IPS-15b (cell line): ENCODE results near the gene CYS1.

Source experiments
- H3K27me3 ChIP-seq: one replicate; pipeline ENCODE4 v1.6.1; 2013; ENCODE audit warnings: low read length; ENCODE audit not compliant: control insufficient read depth, insufficient read depth
- H3K36me3 ChIP-seq: one replicate; pipeline ENCODE4 v1.6.1; 2013; ENCODE audit warnings: low read length; ENCODE audit not compliant: control insufficient read depth, insufficient read depth
- H3K4me1 ChIP-seq: one replicate; pipeline ENCODE4 v1.6.1; 2013; ENCODE audit warnings: mild to moderate bottlenecking, low read length; ENCODE audit not compliant: control insufficient read depth, insufficient read depth
- H3K4me3 ChIP-seq: one replicate; pipeline ENCODE4 v1.5.1; 2013; ENCODE audit warnings: low read depth, low read length
- H3K9ac ChIP-seq: one replicate; pipeline ENCODE4 v1.6.1; 2013; ENCODE audit warnings: low read depth, mild to moderate bottlenecking, low read length
- H3K9me3 ChIP-seq: one replicate; pipeline ENCODE4 v1.6.1; 2013; ENCODE audit warnings: mild to moderate bottlenecking, low read length; ENCODE audit not compliant: control insufficient read depth, insufficient read depth

CYS1 gene

GRCh38 chr2:10089565-10090190 is 9.5 kb upstream of the CYS1 start:
- Histone ChIP-seq H3K36me3 (no peaks in the 10 kb centered on the region), H3K4me3 (no peak overlapping the region), H3K9ac (no peak overlapping the region)

GRCh38 chr2:10087360-10087759 is 7.1 kb upstream of the CYS1 start:
- Histone ChIP-seq H3K4me1 (no peaks in the 10 kb centered on the region), H3K27me3 (no peaks in the 10 kb centered on the region), H3K4me3 (no peak overlapping the region), H3K9me3 (no peaks in the 10 kb centered on the region), H3K9ac (no peak overlapping the region), H3K36me3 (no peaks in the 10 kb centered on the region)

More at GRCh38 chr2:10089565-10090190, 9.5 kb upstream of the CYS1 start:
- Histone ChIP-seq H3K4me1 (no peaks in the 10 kb centered on the region), H3K27me3 (no peaks in the 10 kb centered on the region), H3K9me3 (no peaks in the 10 kb centered on the region)

GRCh38 chr2:10086950-10087349 is 6.7 kb upstream of the CYS1 start:
- Histone ChIP-seq H3K36me3 (no peaks in the 10 kb centered on the region), H3K4me1 (no peaks in the 10 kb centered on the region), H3K9ac (no peak overlapping the region), H3K9me3 (no peaks in the 10 kb centered on the region), H3K27me3 (no peaks in the 10 kb centered on the region), H3K4me3 (no peak overlapping the region)

- Histone ChIP-seq H3K36me3 (no peaks in the 10 kb centered on the region), H3K27me3 (peaks cover 7% of the 10 kb centered on the region), H3K4me3 (no peak overlapping the region), H3K9ac (no peak overlapping the region), H3K9me3 (no peaks in the 10 kb centered on the region), H3K4me1 (peaks cover 3% of the 10 kb centered on the region)
Observed at GRCh38 chr2:10085668-10086059, 5.5 kb upstream of the CYS1 start.

GRCh38 chr2:10085043-10085667 is 4.9 kb upstream of the CYS1 start:
- no peak overlapping the region for H3K9ac ChIP-seq
- peaks cover 8% of the 10 kb centered on the region for H3K27me3 ChIP-seq

GRCh38 chr2:10084223-10084865 is 4.1 kb upstream of the CYS1 start:
- H3K9me3 ChIP-seq: no peaks in the 10 kb centered on the region
- H3K36me3 ChIP-seq: no peaks in the 10 kb centered on the region
- no peak overlapping the region for H3K4me3 ChIP-seq
- peaks cover 8% of the 10 kb centered on the region for H3K27me3 ChIP-seq
- peaks cover 3% of the 10 kb centered on the region for H3K4me1 ChIP-seq
- no peak overlapping the region for H3K9ac ChIP-seq

More at GRCh38 chr2:10085043-10085667, 4.9 kb upstream of the CYS1 start:
- H3K36me3 ChIP-seq: no peaks in the 10 kb centered on the region
- peaks cover 3% of the 10 kb centered on the region for H3K4me1 ChIP-seq
- no peaks in the 10 kb centered on the region for H3K9me3 ChIP-seq
- H3K4me3 ChIP-seq: no peak overlapping the region

GRCh38 chr2:10083692-10084211 is 3.5 kb upstream of the CYS1 start:
- H3K9me3 ChIP-seq: no peaks in the 10 kb centered on the region
- no peaks in the 10 kb centered on the region for H3K36me3 ChIP-seq
- peaks cover 5% of the 10 kb centered on the region for H3K4me1 ChIP-seq
- no peak overlapping the region for H3K4me3 ChIP-seq
- no peak overlapping the region for H3K9ac ChIP-seq
- peaks cover 13% of the 10 kb centered on the region for H3K27me3 ChIP-seq

GRCh38 chr2:10083046-10083445 is 2.8 kb upstream of the CYS1 start:
- peaks cover 7% of the 10 kb centered on the region for H3K4me1 ChIP-seq
- H3K4me3 ChIP-seq: no peak overlapping the region
- no peaks in the 10 kb centered on the region for H3K36me3 ChIP-seq

GRCh38 chr2:10080536-10081304 is 509 bp upstream of the CYS1 start:
- Histone ChIP-seq H3K4me1 (peaks cover 7% of the 10 kb centered on the region), H3K9me3 (no peaks in the 10 kb centered on the region), H3K27me3 (peaks cover 28% of the 10 kb centered on the region), H3K36me3 (no peaks in the 10 kb centered on the region), H3K4me3 (peak overlapping the region; percentile 48), H3K9ac (no peak overlapping the region)

More at GRCh38 chr2:10083046-10083445, 2.8 kb upstream of the CYS1 start:
- no peaks in the 10 kb centered on the region for H3K9me3 ChIP-seq
- H3K27me3 ChIP-seq: peaks cover 20% of the 10 kb centered on the region
- no peak overlapping the region for H3K9ac ChIP-seq

- H3K9ac ChIP-seq: no peak overlapping the region
- H3K27me3 ChIP-seq: peaks cover 28% of the 10 kb centered on the region
- no peaks in the 10 kb centered on the region for H3K36me3 ChIP-seq
- peak overlapping the region; percentile 30 for H3K4me3 ChIP-seq
- H3K9me3 ChIP-seq: no peaks in the 10 kb centered on the region
- H3K4me1 ChIP-seq: peaks cover 7% of the 10 kb centered on the region
Observed at GRCh38 chr2:10079266-10079869, 843 bp downstream of the CYS1 start.

GRCh38 chr2:10078704-10079265 is 1.4 kb downstream of the CYS1 start:
- Histone ChIP-seq H3K4me1 (peaks cover 7% of the 10 kb centered on the region), H3K9ac (no peak overlapping the region), H3K4me3 (peak overlapping the region; percentile 30), H3K27me3 (peaks cover 28% of the 10 kb centered on the region), H3K9me3 (no peaks in the 10 kb centered on the region), H3K36me3 (no peaks in the 10 kb centered on the region)
